Brain microvascular endothelial cell (primary cell): Measurements from ENCODE around the gene PTPRT.

Experiments
- DNase-seq: peaks from one replicate; pipeline ENCODE4 v3.0.0-alpha.2; 2020
- H3K27ac ChIP-seq: fragments of 250-450 bp; sonication (Bioruptor Pico); 2 replicates; pipeline ENCODE4 v1.5.1; 2020; ENCODE audit warnings: mild to moderate bottlenecking, moderate library complexity
- H3K27me3 ChIP-seq: fragments of 250-450 bp; sonication (Bioruptor Pico); replicated peaks from 2 replicates; pipeline ENCODE4 v1.5.1; 2020; ENCODE audit warnings: mild to moderate bottlenecking
- H3K36me3 ChIP-seq: fragments of 250-450 bp; sonication (Bioruptor Pico); replicated peaks from 2 replicates; pipeline ENCODE4 v1.5.1; 2020; ENCODE audit warnings: mild to moderate bottlenecking
- H3K4me3 ChIP-seq: 2 replicates; pipeline ENCODE4 v1.5.1; 2011; ENCODE audit warnings: low read depth, mild to moderate bottlenecking, control low read depth, low read length, moderate library complexity
- CTCF ChIP-seq: IDR thresholded peaks from 2 replicates; pipeline ENCODE4 v1.5.1; 2011; ENCODE audit warnings: low read depth, mild to moderate bottlenecking, moderate library complexity, low read length, control low read depth, inconsistent platforms; ENCODE audit errors: missing control alignments
- in situ Hi-C: cut with HindIII; loops from 2 replicates; pipeline ENCODE4 v1.10.0; 2017; ENCODE audit warnings: low sequenced_read_pairs, low pct_ligation_motif_present

Gene PTPRT

GRCh38 chr20:42862446-42862845 lies 327.3 kb downstream of the PTPRT start:
- no peaks in the 10 kb centered on the region for H3K27me3 ChIP-seq
- DNase-seq = no peak
- H3K27ac ChIP-seq = no peak overlapping the region
- TF ChIP-seq CTCF = no peak
- H3K4me3 ChIP-seq = no peak overlapping the region
- in situ Hi-C loops = no loop called here
- no peaks in the 10 kb centered on the region for H3K36me3 ChIP-seq

- Histone ChIP-seq H3K27me3 (no peaks in the 10 kb centered on the region), H3K36me3 (no peaks in the 10 kb centered on the region), H3K4me3 (no peak overlapping the region), H3K27ac (no peak overlapping the region)
- no peak for TF ChIP-seq CTCF
- no peak for DNase-seq
- in situ Hi-C loops = no loop called here
These were observed 332.3 kb downstream of the PTPRT start for GRCh38 chr20:42857446-42857845.

GRCh38 chr20:42855896-42856295 lies 333.8 kb downstream of the PTPRT start:
- Histone ChIP-seq H3K27ac (no peak overlapping the region), H3K27me3 (no peaks in the 10 kb centered on the region), H3K36me3 (no peaks in the 10 kb centered on the region), H3K4me3 (no peak overlapping the region)
- in situ Hi-C loops = no loop called here
- TF ChIP-seq CTCF = no peak
- no peak for DNase-seq

GRCh38 chr20:42852691-42853090 lies 337.0 kb downstream of the PTPRT start:
- no peak overlapping the region for H3K27ac ChIP-seq
- in situ Hi-C loops = no loop called here
- no peaks in the 10 kb centered on the region for H3K36me3 ChIP-seq

GRCh38 chr20:42846784-42847490 lies 342.8 kb downstream of the PTPRT start:
- no peak overlapping the region for H3K4me3 ChIP-seq
- H3K27me3 ChIP-seq = no peaks in the 10 kb centered on the region
- H3K36me3 ChIP-seq = no peaks in the 10 kb centered on the region
- DNase-seq = no peak
- no peak overlapping the region for H3K27ac ChIP-seq
- no peak for TF ChIP-seq CTCF
- in situ Hi-C loops = no loop called here

More at GRCh38 chr20:42852691-42853090, 337.0 kb downstream of the PTPRT start:
- Histone ChIP-seq H3K4me3 (no peak overlapping the region), H3K27me3 (no peaks in the 10 kb centered on the region)
- TF ChIP-seq CTCF = no peak
- DNase-seq = no peak

GRCh38 chr20:42844751-42845150 lies 345.0 kb downstream of the PTPRT start:
- no peak overlapping the region for H3K27ac ChIP-seq
- no peak for TF ChIP-seq CTCF
- no peak for DNase-seq

More at GRCh38 chr20:42844751-42845150, 345.0 kb downstream of the PTPRT start:
- Histone ChIP-seq H3K36me3 (no peaks in the 10 kb centered on the region), H3K27me3 (no peaks in the 10 kb centered on the region), H3K4me3 (no peak overlapping the region)
- in situ Hi-C loops = no loop called here
